ENCODE results near the gene LIN37.

DNA sequence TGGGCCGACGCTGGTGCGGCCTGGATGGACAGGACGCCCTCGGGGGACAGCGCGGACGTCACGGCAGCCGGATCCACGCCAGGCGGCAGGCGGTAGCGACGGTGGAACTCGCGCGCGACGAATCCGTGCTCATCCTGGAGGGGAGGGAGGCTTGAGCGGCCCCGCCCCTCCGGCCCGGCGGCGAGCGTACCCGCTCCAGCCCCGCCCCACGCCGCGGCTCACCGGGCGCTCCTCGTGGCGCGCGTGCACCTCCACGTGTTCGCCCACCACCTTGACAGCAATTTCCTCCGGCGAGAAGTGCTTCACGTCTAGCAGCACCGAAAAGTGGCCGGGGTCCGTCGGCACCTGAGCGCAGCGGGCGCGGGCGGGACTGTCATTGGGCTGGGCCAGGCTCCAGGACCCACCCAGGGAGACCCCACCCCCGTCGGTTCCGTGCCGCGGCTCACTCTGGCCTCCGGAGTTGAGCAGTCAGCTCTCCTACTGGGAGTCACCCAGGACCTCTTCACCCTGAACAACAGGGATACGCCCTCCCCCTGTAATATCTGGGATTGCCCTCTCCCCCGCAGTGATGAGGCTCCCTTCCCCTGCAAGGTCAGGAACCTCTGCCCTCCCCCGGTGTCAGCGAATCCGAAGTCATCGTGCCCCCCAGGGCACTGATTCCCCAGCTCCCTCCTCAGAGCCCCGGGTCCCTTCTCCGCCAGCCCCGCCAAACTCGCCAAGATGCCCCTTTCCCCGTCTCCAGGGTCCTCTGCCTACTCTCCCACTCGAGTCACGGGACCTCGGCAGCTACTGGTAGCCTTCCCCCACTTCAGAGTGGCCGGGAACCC is 7.4 kb downstream of the LIN37 start:
- TF ChIP-seq, protein P1, sequence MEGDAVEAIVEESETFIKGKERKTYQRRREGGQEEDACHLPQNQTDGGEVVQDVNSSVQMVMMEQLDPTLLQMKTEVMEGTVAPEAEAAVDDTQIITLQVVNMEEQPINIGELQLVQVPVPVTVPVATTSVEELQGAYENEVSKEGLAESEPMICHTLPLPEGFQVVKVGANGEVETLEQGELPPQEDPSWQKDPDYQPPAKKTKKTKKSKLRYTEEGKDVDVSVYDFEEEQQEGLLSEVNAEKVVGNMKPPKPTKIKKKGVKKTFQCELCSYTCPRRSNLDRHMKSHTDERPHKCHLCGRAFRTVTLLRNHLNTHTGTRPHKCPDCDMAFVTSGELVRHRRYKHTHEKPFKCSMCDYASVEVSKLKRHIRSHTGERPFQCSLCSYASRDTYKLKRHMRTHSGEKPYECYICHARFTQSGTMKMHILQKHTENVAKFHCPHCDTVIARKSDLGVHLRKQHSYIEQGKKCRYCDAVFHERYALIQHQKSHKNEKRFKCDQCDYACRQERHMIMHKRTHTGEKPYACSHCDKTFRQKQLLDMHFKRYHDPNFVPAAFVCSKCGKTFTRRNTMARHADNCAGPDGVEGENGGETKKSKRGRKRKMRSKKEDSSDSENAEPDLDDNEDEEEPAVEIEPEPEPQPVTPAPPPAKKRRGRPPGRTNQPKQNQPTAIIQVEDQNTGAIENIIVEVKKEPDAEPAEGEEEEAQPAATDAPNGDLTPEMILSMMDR (IDR thresholded peaks at IDR 0.05; ENCODE audit: insufficient read depth, low read length, poor library complexity, severe bottlenecking), result no peak
- TF ChIP-seq EZH2phosphoT487 (conservative IDR thresholded peaks at IDR 0.05; ENCODE audit: low read length), result no peak
